ENCODE measurements around the gene IL2RA.

The IL2RA gene

DNA sequence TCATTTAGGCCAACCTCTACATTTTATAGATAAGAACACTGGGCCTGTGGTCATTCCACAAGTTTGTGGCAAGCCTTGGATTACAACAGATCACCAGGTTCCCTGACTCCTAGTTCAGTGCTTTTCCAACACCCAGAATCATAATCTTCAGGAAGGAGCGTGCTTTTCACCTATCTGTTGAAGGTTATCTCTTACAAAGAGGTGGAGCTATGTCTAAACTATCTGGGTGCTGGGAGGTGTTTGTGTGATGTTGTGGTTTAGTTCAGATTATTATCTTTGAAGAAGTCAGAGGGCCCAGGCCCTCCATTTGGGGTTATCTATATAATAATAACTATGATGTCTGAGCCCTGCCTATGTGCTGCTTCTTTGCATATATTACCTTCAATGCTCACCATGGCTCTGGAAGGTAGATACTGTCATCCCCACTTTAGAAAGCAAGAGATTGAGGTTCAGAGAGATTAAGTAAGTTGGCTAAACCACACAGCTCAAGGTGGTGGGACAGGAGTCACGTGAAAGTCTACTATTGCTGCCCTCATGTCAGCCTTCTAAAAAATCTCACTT, 24.0 kb downstream of the IL2RA start:
- no peak for DNase-seq (ENCODE audit: low spot score)

DNA sequence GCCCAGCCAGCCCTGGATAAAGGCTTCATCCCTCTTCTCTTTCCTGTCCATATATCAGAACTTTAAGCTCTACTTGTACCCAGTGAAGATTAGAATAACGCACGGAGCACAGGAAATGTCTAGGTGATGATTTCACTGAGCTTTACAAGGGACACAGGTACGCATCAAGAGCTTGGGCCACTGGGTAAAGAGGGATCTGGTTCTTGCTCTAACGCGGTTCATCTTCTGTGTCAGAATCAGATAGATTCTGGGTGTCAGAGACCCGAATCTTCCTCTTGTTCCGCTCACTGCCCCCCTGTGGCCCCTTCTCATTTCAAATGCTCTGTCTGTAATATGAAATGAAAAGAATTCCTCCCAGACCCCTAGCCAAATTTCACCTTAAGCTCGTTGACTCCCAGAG, 24.7 kb downstream of the IL2RA start:
- DNase-seq (ENCODE audit: low spot score): no peak

DNA sequence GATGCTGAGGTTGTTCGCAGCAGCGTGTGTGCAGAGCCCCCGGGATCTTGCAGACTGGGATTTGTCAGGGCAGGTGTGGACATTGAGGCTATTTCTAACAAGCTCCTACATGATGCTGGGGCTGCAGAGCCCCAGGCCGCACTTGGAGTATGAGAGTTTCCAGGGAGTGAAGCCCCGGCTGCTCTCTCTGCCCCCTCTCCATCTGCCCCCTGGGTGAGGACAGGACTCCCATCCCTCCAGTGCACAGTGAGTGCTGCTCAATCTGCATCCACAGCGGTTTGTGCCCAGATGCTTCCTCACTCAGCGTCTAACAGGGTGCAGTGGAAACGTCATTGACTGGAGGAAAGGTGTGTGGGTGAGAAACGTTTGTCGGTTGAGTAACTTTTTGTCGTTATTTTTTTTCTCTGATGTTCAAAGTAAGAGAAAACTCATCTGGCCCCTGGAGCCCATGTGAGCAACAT, 25.3 kb downstream of the IL2RA start:
- no peak for DNase-seq (ENCODE audit: low spot score)

DNA sequence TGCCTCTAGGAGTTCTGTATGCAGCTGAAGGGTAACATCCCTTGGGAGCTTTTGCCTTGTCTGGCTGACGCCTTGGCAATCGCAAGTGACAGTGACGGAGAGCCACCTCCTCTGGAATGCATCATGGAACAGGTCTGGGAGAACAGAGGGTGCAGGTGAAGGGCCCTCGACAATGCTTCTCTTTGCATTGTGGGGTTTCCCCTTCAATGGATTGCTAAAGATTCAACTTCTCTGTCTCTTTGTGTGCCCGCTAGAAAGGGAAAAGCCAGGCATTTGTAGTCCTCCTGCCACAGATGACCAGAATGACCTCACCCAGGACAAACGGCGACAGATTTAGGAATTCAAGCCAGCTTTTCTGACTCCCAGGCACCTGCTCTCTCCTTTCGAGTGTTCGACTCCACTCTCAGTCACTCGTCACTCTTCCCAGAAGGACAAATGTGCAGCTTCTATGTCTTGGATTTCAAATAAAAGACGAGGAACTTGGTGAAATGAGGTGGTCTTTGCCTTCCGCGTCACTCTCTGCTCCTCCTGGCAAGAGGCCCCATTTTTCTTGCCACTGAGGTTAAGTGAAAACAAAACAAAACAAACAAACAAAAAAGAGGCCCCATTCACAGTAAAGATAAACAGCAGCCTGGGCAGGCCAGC, 26.1 kb downstream of the IL2RA start:
- no peak for DNase-seq (ENCODE audit: low spot score)

DNA sequence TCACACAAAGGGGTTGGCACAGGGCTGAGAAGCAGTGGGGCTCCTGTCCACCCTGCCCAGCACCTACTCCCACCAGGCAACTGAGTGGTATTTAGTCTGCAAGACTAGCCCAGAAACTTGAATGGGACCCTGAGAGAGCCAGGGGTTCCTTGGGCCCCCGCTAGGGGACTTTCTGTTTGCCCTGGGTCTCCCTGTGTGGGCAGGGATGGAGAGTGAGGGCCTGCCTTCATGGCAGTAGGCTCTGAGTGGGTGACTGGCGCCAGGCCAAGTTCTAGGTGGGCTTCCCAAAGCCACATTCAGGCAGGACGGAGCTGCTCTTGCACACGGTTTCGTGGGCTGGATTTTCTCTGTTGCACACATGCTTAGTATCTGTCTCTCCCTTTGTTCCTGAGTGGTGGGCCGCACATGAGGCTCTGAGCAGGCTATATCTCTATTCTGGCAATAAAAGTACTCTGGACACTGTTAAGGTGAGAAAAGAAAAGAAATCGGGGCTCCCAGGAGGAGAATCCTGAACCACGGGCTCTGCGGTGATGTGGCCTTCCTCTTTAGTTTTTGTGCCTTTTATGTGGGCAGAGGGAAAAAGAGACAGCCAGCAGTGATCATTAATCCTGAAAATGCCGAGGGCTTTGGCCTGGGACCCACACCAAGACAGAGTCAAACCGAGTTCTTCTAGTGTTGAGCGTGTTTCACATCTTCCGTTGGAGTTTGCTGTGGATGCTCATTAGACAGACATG, 26.9 kb downstream of the IL2RA start:
- no peak for DNase-seq (ENCODE audit: low spot score)

DNA sequence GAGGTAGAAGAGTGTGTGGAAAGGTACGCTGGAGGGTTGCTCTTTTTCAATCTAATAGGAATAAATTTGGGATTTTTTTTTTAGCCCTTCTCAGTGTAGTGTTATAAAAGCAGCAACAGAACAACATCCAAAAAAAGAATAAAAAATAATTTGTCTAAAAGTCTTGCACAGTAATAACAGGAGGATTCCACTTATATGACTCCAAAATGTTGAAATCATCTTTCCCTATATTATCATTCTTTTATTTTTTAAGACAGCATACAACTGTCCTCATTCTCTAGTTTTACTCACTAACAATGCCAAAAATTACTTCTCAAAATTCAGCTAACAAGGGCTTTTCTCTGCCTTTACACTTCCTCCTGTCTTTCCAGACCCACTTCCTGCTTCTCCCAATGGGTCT, 27.8 kb downstream of the IL2RA start:
- DNase-seq (ENCODE audit: low spot score): no peak

DNA sequence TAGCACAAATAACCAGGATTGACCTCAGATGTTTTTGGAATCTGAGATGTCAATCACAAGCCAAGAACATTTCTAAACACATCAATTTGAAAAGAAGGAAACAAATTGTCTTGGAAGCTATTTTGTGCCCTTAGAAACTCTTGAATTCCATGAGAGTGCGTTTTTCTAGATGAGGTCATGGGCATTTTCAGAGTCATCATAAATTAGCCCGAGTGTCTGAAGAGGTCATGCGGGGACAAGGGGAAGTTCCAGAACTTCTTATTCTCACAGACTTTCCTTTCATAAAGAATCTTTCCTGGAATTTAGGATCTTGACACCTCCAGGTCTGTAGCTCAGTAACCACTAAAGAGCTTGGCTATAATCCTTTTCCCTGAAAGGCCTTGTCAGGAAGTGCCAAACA, 28.2 kb downstream of the IL2RA start:
- DNase-seq (ENCODE audit: low spot score): no peak

DNA sequence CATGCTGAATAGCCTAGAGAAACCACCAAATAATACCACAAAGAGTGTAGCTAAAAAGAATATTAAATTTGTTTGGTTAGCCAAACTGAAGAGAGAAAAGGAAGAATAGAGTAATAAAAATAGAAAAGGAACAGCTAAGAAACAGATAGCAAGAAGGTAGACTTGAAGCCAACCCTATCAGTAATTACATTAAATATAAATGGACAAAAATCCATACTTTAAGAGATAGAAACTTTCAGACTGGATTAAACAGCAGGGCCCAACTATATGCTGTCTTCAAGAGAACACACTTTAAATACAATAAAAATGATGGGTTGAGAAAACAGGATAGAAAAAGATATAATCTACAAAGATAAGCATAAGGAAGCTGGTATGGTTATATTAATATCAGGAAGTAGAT, 31.2 kb downstream of the IL2RA start:
- DNase-seq (ENCODE audit: low spot score): no peak

DNA sequence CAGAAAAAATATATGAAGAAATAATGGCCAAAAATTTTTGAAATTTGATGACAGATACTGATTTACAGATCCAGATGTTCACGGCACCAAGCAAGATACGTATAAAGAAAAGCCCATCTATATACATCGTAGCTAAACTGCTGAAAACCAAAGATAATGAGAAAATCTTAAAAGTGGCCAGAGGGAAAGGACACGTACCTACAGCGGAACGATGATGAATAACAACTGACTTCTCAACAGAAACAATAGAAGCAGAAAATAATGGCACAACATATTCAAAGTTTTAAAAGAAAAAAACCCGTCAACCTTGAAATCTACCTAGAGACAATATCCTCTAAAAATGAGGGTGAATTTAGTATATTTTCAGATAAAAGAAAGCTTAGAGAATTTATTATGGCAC, 31.9 kb downstream of the IL2RA start:
- no peak for DNase-seq (ENCODE audit: low spot score)

DNA sequence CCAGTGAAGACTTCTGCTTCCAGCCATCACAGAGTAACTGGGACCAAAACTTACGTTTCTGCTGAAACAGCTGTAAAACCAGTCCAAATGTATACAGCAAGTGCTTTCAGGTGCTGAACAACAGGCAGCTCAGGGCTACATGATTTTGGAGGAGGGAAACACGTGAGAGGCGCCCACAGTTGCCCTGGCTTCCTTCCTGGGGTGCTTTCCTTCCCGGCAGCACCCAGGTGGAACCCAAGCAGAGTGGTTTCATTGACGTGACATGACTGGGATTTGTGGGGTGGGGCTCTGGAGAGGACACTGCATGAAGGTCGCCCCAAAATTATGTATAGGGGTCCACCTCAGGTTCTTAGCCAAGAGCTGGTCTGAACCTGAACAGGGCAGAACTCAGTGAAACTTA, 34.2 kb downstream of the IL2RA start:
- DNase-seq (ENCODE audit: low spot score): no peak

DNA sequence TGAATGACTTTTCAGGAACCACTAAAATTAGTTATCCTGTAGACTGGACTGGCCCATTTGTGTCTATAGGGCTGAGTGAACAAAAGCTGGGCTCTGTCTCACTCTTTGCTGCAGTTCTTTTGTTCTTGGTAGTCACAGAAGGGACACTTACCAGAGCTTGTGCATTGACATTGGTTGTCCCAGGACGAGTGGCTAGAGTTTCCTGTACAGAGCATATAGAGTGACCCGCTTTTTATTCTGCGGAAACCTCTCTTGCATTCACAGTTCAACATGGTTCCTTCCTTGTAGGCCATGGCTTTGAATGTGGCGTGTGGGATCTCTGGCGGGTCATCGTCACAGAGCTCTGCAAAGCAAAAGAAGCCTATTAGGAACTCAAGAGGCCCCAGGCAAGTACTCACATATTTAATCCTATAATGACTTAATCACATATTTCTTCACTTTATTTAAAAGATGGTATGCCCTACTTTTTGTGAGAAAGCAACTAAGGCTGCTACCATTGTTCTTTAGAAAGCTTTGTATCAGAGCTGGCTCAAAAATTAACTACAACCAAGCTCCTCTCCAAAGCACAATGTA, 36.4 kb downstream of the IL2RA start:
- no peak for DNase-seq (ENCODE audit: low spot score)

DNA sequence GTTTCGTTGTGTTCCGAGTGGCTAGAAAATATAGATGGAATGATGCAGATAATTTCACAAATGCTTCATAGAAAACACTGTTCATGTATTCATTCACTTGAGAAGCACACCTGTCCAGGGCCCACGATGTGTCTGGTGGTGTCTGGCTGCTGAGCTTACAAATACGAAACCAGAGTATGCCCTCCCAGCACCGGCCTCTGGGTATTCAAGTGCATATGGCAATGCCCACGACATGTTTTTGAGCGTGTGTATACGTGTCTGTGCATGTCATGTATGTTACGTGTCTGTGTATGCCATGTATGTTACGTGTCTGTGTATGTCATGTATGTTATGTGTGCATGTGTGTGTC, 37.9 kb downstream of the IL2RA start:
- no peak for DNase-seq (ENCODE audit: low spot score)

DNA sequence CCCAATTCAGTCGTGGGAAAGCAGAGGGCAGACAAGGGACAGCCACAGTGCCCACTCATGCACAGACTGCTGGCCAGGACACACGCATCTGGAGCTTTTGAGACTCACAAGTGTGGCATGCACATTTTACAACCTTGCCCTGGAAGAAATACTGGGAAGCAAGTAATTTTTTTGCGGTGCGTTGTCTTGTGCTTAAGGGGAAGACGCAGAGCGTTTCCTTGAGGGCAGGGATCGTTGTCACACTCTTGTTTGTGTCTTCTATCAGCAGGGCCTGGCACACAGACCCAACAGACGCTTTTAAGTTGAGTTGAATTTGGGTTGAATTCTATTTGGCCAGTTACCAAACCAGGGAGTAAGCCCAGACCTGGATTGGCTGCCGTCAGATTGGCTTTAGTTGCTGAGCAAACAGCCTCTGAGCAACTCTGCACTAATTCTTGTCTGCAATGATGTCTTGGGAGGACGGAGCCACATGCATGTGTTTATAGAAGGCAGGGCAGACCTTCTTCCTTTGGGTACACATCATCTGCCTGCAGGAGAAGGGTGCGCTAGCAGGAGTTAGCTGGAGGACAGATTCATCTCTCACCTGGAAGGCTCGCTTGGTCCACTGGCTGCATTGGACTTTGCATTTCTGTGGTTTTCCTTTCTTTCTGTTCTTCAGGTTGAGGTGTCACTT, 38.4 kb downstream of the IL2RA start:
- DNase-seq (ENCODE audit: low spot score): no peak

DNA sequence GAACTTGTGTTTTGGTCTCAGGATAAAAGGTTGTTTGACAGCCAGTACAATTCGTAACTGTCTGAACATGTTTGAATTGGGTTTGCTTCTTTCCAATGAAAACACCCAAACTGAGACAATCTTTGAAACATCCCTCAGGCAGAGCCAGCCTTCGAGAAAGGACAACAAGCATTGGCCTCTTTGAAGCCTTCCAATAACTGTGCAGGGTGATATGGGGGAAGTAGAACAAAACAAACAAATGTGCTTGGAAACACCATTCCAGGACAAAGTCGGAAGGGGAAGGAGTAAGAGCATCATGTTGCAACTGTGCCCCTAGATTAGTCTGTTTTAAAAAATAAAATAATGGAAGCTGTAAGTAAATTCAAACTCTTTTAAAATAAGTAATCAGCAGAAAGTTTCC, 39.5 kb downstream of the IL2RA start:
- no peak for DNase-seq (ENCODE audit: low spot score)

DNA sequence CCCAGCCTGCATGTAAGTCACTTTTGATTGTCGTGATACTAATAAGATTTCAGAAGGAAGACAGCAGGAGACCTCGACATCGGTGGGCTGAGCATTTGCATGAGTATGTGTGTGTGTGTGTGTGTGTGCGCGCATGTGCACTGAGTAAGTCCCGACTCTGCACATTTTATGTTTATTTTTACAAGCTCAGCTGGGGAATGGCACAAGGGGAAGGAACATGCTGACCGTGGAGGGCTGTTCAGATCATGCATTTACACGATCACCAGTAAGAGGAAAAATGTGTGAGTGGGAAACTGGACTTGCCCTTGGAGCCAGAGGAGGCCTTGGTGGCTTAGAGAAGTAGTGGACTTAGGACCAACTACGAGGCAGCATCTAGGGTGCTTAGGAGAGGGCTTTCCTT, 41.3 kb downstream of the IL2RA start:
- DNase-seq (ENCODE audit: low spot score): no peak

DNA sequence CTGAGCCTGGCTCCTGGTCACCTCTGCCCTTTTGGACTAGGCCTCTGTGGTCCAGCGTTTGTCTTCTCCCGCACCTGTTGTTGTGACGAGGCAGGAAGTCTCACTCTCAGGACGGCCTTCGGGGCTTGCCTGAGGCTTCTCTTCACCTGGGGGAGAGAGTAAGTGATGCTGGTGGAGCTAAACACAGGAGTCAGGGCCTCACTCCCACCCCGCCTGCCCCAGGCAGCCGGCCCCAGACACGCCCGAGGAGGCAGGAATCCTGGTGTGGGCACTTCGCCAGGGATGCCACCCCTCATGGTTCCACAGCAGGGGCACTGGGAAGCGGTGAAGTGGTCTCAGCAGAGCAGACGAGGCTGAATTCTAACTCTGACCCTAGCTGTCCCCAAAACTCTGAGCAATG, 42.4 kb downstream of the IL2RA start:
- DNase-seq (ENCODE audit: low spot score): no peak

DNA sequence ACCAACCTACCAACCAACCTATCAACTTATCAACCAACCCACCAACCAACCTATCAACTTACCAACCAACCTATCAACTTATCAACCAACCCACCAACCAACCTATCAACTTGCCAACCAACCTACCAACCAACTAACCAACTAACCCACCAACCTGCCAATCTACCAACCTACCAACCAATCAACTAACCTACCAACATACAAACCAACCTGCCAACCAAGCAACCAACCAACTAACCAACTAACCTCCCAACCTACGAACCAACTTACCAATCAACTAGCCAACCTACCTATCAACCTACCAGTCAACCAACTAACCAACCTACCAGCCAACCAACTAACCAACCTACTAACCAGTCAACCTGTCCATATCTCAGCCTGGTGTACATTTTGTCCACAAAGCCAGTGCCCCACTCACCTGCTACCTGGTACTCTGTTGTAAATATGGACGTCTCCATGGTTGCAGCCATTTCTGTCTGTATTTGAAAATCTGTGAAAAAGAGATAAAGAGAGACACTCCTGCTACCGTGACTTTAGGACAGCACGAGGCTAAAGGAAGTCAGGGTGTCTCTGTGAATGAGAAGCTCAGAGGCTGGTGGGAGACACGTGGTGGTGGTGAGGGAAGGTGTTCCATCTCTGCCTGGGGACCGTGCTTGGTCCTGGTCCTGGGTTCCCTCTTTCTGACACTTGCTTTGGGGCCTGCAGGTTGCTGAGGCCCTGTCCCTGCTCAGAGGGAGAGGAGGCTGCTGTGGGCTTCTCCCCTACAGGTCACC, 43.0 kb downstream of the IL2RA start:
- DNase-seq (ENCODE audit: low spot score): no peak

DNA sequence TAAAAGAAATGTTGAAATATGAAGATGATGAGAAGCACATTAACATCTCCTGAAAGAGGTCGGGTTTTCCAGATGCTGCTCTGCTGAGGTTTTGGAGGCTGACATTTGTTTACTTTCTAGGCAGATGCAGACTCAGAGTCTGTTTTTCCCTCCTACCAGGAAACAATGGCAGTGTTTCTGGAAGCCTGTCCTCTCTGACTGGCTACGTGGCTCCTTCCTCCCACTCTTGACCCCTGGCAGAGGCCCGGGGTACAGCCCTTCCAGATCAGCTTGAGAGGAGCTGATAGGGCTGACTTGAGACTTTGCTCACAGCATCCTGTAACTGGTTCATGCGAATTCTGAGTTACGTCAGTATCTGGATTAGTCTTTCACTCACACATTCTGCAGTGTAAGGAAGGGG, 43.7 kb downstream of the IL2RA start:
- DNase-seq (ENCODE audit: low spot score): no peak

DNA sequence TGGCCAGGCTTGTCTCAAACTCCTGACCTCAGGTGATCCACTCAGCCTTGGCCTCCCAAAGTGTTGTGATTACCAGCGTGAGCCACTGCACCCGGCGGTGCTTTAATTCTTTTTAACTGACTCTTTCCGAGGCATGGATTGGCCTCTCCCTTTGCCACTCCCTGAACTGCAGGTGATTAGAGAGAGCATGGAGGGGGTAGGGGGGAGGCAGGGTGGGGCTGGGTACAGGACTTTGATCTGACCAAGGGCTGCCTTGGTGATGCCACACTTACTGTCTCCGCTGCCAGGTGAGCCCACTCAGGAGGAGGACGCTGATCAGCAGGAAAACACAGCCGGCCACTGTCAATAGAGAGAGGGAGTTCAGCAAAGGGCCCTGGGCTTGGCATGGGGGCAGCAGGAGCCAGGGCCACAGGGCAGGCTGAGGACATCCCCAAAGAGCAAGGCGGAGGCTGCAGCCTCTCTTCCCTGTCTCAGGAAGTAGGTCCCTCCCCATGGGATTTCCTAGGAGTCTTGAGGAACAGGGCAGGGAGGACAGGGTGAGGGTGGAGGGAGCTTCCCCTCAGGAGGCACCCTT, 44.3 kb downstream of the IL2RA start:
- DNase-seq (ENCODE audit: low spot score): no peak

DNA sequence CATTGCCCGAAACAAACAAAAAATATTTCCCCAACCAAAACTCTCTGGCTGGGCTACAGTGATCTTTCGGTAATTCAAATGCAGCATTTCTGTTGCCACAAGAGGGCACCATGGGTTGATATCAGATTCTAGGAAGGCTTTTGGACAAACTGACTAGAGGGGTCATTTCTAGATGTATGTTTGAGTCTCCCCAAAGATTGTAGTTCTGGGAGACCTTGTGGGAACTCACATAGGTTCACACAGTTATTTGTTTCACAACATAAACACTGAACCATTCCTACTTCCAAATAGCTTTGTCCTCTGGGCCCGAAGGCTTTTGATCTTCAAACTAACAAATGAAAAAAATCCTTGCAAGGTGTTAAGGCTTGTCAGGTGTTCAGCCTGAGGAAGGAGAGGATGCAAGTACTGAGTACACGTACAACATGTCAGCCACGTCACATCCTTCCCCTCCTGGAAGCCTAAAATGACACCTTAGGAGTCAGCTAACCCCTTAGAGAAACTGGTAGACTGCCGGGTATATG, 47.9 kb downstream of the IL2RA start:
- DNase-seq (ENCODE audit: low spot score): peak; percentile 58

DNA sequence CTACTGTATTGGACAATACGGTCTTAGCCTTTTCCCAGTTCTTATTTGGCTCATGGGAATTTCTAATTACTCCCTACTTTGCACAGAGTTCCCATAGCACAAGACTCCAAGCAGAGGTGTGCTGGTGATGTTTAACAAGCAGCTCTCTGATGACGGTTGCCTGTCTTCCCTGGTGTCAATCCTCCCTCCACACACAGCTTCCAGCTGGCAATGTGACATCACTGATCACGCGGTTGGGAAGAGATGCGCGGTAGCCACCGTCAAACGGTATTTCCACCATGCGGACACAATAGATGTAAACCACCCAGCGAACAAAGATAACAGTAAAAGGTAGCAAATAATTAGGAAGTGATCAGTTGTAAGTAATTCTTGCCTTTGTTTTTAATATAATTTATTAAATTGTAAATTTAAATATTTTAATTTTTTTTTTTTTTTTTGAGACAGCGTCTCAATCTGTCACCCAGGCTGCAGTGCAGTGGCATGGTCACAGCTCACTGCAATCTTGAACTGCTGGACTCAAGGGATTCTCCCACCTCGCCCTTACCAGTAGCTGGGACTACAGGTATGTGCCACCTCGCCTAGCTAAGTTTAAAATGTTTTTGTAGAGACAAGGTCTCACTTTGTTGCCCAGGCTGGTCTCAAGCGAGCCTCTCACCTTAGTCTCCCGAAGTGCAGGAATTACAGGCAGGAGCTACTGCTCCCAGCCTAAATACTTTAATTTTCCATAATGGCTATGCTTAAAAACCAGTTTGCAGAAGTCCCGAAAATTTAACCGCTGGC, 48.6 kb downstream of the IL2RA start:
- DNase-seq (ENCODE audit: low spot score): no peak
